HepG2 (cell line): ENCODE measurements around the gene ZFP36. TPM values are rescaled to one million over a fixed set of nuclear protein-coding genes. Genes with fewer than 3 reads are reported as not detected.

ENCODE experiments used
- ASH2L ChIP-seq: fragments of 300-600, 200-600 bp; sonication (generic); IDR thresholded peaks from 2 replicates; pipeline ENCODE4 v1.7.0; 2017; ENCODE audit warnings: low read depth, mild to moderate bottlenecking, moderate library complexity, mixed read lengths, low read length; ENCODE audit not compliant: insufficient read length
- CSRNP1 ChIP-seq: sonication (generic); formaldehyde crosslinking; IDR thresholded peaks from 2 replicates; pipeline ENCODE4 v1.8.1; 2023; ENCODE audit warnings: mild to moderate bottlenecking, missing genetic modification reagents
- GFI1 ChIP-seq: sonication (generic); formaldehyde crosslinking; IDR thresholded peaks from 2 replicates; pipeline ENCODE4 v1.5.0; 2020; ENCODE audit warnings: missing genetic modification reagents, mild to moderate bottlenecking, borderline replicate concordance
- HBP1 ChIP-seq: IDR thresholded peaks from 2 replicates; pipeline ENCODE4 v1.6.1; 2016; ENCODE audit warnings: low read depth, control low read depth
- HCFC1 ChIP-seq: fragments of 150-350 bp; IDR thresholded peaks from 2 replicates; pipeline ENCODE4 v1.6.1; 2014; ENCODE audit warnings: low read depth, low read length
- SIN3A ChIP-seq: IDR thresholded peaks from 2 replicates; pipeline ENCODE4 v1.6.1; 2011; ENCODE audit warnings: low read depth, mild to moderate bottlenecking, control low read depth, low read length, borderline replicate concordance
- SNAPC2 ChIP-seq: sonication (generic); formaldehyde crosslinking; IDR thresholded peaks from 2 replicates; pipeline ENCODE4 v1.8.1; 2022; ENCODE audit warnings: mild to moderate bottlenecking, missing genetic modification reagents
- SP140L ChIP-seq: sonication (generic); formaldehyde crosslinking; IDR thresholded peaks from 2 replicates; pipeline ENCODE4 v1.4.0; 2020; ENCODE audit warnings: missing genetic modification reagents, borderline replicate concordance
- U2AF1 ChIP-seq: fragments of 200-400 bp; formaldehyde crosslinking; optimal IDR thresholded peaks from 2 replicates; pipeline ENCODE3; 2017; ENCODE audit warnings: mild to moderate bottlenecking, low read depth, low read length
- ZBTB8A ChIP-seq: sonication (generic); formaldehyde crosslinking; IDR thresholded peaks from 2 replicates; pipeline ENCODE4 v1.4.0; 2020; ENCODE audit warnings: mild to moderate bottlenecking, low read depth, missing genetic modification reagents, borderline replicate concordance
- ZNF18 ChIP-seq: sonication (generic); formaldehyde crosslinking; IDR thresholded peaks from 2 replicates; pipeline ENCODE4 v1.8.0; 2022; ENCODE audit warnings: mild to moderate bottlenecking, missing genetic modification reagents; ENCODE audit not compliant: insufficient replicate concordance
- ZNF256 ChIP-seq: sonication (generic); formaldehyde crosslinking; conservative IDR thresholded peaks from 2 replicates; pipeline ENCODE4 v1.4.0; 2020; ENCODE audit warnings: missing genetic modification reagents
- ZNF280D ChIP-seq: sonication (generic); formaldehyde crosslinking; IDR thresholded peaks from 2 replicates; pipeline ENCODE4 v1.5.1; 2020; ENCODE audit warnings: mild to moderate bottlenecking, missing genetic modification reagents
- ZNF441 ChIP-seq: sonication (generic); formaldehyde crosslinking; IDR thresholded peaks from 2 replicates; pipeline ENCODE4 v1.7.0; 2021; ENCODE audit warnings: missing genetic modification reagents, borderline replicate concordance
- ZNF501 ChIP-seq: sonication (generic); formaldehyde crosslinking; IDR thresholded peaks from 2 replicates; pipeline ENCODE4 v1.5.1; 2020; ENCODE audit warnings: mild to moderate bottlenecking, moderate library complexity, missing genetic modification reagents
- polyA plus RNA-seq, 8 experiments: library from polyadenylated mRNA; depleted of rRNA in 3 of 8; stranded (reverse) in 7 of 8; unstranded in 1 of 8; fragments of >200 nt; fragmentation: Illumina TruSeq in 4 of 8; extraction: Trizol in 4 of 8; gene quantifications; 2 replicates each; pipeline versions ENCODE4 v1.2.1 to v1.2.3, GENCODE V29; 2011 to 2016; ENCODE audit warnings: low read depth in 4 of 8, missing spikeins in 1 of 8, mixed read lengths in 1 of 8; ENCODE audit not compliant: insufficient read depth in 1 of 8
- total RNA-seq, 5 experiments: library from RNA; depleted of rRNA; stranded (reverse); fragments of >200 nt; fragmentation: Illumina TruSeq; extraction: Trizol; gene quantifications; 2 replicates each; pipeline ENCODE4 v1.2.3, GENCODE V29; 2016; ENCODE audit warnings: low read depth in 1 of 5

Gene ZFP36
- total and polyA plus RNA-seq, 2 of the 13 experiments (the other 11 are each of a cell fraction or from before 2014, with no cell fraction given) = 1.4 to 1.7 TPM

GRCh38 chr19:39390751-39391437 is 15.8 kb upstream of the ZFP36 start, which contains the start of the genes MED29 and PAF1 (continued):
- TF ChIP-seq ZNF280D (CRISPR knock-in tag) (peak; percentile 0; the same call in 1 of the 2 replicates), ZNF18 (CRISPR knock-in tag) (no peak), U2AF1 (no peak), SIN3A (peak; percentile 70; the same call in 1 of the 2 replicates), ZNF441 (CRISPR knock-in tag) (peak; percentile 23; the same call in 1 of the 2 replicates), HBP1 (CRISPR knock-in tag) (no peak; the same call in 1 of the 2 replicates), ZNF501 (CRISPR knock-in tag) (peak; percentile 77), CSRNP1 (peak; percentile 36; the same call in 1 of the 2 replicates), ZBTB8A (CRISPR knock-in tag) (no peak), ZNF256 (CRISPR knock-in tag) (no peak), HCFC1 (peak; percentile 78), ASH2L (peak; percentile 84), GFI1 (CRISPR knock-in tag) (0 out of 2 replicates have a peak, but pooled peaks have one; percentile 17), SNAPC2 (CRISPR knock-in tag) (no peak), SP140L (CRISPR knock-in tag) (0 out of 2 replicates have a peak, but pooled peaks have one; percentile 21)
